ENCODE data around the gene WDR90. TPM values are rescaled to one million over a fixed set of nuclear protein-coding genes. Genes with fewer than 3 reads are reported as not detected.

Gene WDR90
- total and polyA plus RNA-seq, 2 of the 13 experiments (the other 11 are each of a cell fraction or from before 2014, with no cell fraction given) = 14.9 to 28.9 TPM

GRCh38 chr16:630249-630814 is 18.8 kb upstream of the WDR90 start (continued):
- no peak; the same call in 1 of the 2 replicates for TF ChIP-seq ZSCAN29 (CRISPR knock-in tag; conservative IDR thresholded peaks at IDR 0.05)
- TF ChIP-seq, protein P1, sequence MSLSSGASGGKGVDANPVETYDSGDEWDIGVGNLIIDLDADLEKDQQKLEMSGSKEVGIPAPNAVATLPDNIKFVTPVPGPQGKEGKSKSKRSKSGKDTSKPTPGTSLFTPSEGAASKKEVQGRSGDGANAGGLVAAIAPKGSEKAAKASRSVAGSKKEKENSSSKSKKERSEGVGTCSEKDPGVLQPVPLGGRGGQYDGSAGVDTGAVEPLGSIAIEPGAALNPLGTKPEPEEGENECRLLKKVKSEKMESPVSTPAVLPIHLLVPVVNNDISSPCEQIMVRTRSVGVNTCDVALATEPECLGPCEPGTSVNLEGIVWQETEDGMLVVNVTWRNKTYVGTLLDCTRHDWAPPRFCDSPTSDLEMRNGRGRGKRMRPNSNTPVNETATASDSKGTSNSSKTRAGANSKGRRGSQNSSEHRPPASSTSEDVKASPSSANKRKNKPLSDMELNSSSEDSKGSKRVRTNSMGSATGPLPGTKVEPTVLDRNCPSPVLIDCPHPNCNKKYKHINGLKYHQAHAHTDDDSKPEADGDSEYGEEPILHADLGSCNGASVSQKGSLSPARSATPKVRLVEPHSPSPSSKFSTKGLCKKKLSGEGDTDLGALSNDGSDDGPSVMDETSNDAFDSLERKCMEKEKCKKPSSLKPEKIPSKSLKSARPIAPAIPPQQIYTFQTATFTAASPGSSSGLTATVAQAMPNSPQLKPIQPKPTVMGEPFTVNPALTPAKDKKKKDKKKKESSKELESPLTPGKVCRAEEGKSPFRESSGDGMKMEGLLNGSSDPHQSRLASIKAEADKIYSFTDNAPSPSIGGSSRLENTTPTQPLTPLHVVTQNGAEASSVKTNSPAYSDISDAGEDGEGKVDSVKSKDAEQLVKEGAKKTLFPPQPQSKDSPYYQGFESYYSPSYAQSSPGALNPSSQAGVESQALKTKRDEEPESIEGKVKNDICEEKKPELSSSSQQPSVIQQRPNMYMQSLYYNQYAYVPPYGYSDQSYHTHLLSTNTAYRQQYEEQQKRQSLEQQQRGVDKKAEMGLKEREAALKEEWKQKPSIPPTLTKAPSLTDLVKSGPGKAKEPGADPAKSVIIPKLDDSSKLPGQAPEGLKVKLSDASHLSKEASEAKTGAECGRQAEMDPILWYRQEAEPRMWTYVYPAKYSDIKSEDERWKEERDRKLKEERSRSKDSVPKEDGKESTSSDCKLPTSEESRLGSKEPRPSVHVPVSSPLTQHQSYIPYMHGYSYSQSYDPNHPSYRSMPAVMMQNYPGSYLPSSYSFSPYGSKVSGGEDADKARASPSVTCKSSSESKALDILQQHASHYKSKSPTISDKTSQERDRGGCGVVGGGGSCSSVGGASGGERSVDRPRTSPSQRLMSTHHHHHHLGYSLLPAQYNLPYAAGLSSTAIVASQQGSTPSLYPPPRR (CRISPR knock-in tag; IDR thresholded peaks at IDR 0.05; ENCODE audit: borderline replicate concordance) = peak; percentile 51; the same call in 1 of the 2 replicates
- no peak for TF ChIP-seq EZH2 (conservative IDR thresholded peaks at IDR 0.05; ENCODE audit: low read depth, low read length)
- no peak for TF ChIP-seq ZEB1 (IDR thresholded peaks at IDR 0.05; ENCODE audit: insufficient replicate concordance, low read depth)
- TF ChIP-seq ZNF761 (CRISPR knock-in tag; conservative IDR thresholded peaks at IDR 0.05) = 0 out of 2 replicates have a peak, but pooled peaks have one; percentile 27
- no peak for TF ChIP-seq ZNF572 (CRISPR knock-in tag; IDR thresholded peaks at IDR 0.05)
- TF ChIP-seq, protein P2, sequence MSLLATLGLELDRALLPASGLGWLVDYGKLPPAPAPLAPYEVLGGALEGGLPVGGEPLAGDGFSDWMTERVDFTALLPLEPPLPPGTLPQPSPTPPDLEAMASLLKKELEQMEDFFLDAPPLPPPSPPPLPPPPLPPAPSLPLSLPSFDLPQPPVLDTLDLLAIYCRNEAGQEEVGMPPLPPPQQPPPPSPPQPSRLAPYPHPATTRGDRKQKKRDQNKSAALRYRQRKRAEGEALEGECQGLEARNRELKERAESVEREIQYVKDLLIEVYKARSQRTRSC (CRISPR knock-in tag; IDR thresholded peaks at IDR 0.05; ENCODE audit: low read depth) = 0 out of 2 replicates have a peak, but pooled peaks have one; percentile 36
- TF ChIP-seq, protein P3, sequence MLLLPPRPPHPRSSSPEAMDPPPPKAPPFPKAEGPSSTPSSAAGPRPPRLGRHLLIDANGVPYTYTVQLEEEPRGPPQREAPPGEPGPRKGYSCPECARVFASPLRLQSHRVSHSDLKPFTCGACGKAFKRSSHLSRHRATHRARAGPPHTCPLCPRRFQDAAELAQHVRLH (CRISPR knock-in tag; IDR thresholded peaks at IDR 0.05; ENCODE audit: borderline replicate concordance, low read depth) = no peak
- no peak for TF ChIP-seq CENPX (CRISPR knock-in tag; IDR thresholded peaks at IDR 0.05)
- peak; percentile 68; the same call in 1 of the 2 replicates for TF ChIP-seq MYC (CRISPR knock-in tag; IDR thresholded peaks at IDR 0.05; ENCODE audit: borderline replicate concordance)
- peak; percentile 72; the same call in 1 of the 2 replicates for TF ChIP-seq BRD4 (CRISPR knock-in tag; IDR thresholded peaks at IDR 0.05)
- TF ChIP-seq RXRA (CRISPR knock-in tag; IDR thresholded peaks at IDR 0.05) = no peak; the same call in 1 of the 2 replicates
- 0 out of 2 replicates have a peak, but pooled peaks have one; percentile 74 for TF ChIP-seq HOXA5 (CRISPR knock-in tag; IDR thresholded peaks at IDR 0.05)
- no peak for TF ChIP-seq SETDB1 (CRISPR knock-in tag; IDR thresholded peaks at IDR 0.05; ENCODE audit: borderline replicate concordance)
- TF ChIP-seq ZNF841 (CRISPR knock-in tag; IDR thresholded peaks at IDR 0.05; ENCODE audit: borderline replicate concordance) = no peak
- no peak for TF ChIP-seq ZNF225 (CRISPR knock-in tag; IDR thresholded peaks at IDR 0.05)
- no peak for TF ChIP-seq FOSL1 (CRISPR knock-in tag; IDR thresholded peaks at IDR 0.05; ENCODE audit: borderline replicate concordance)
- TF ChIP-seq CEBPB (IDR thresholded peaks at IDR 0.05; ENCODE audit: borderline replicate concordance, low read depth, low read length) = no peak
- TF ChIP-seq MYNN (CRISPR knock-in tag; IDR thresholded peaks at IDR 0.05; ENCODE audit: low read depth) = no peak
- TF ChIP-seq, protein P4, sequence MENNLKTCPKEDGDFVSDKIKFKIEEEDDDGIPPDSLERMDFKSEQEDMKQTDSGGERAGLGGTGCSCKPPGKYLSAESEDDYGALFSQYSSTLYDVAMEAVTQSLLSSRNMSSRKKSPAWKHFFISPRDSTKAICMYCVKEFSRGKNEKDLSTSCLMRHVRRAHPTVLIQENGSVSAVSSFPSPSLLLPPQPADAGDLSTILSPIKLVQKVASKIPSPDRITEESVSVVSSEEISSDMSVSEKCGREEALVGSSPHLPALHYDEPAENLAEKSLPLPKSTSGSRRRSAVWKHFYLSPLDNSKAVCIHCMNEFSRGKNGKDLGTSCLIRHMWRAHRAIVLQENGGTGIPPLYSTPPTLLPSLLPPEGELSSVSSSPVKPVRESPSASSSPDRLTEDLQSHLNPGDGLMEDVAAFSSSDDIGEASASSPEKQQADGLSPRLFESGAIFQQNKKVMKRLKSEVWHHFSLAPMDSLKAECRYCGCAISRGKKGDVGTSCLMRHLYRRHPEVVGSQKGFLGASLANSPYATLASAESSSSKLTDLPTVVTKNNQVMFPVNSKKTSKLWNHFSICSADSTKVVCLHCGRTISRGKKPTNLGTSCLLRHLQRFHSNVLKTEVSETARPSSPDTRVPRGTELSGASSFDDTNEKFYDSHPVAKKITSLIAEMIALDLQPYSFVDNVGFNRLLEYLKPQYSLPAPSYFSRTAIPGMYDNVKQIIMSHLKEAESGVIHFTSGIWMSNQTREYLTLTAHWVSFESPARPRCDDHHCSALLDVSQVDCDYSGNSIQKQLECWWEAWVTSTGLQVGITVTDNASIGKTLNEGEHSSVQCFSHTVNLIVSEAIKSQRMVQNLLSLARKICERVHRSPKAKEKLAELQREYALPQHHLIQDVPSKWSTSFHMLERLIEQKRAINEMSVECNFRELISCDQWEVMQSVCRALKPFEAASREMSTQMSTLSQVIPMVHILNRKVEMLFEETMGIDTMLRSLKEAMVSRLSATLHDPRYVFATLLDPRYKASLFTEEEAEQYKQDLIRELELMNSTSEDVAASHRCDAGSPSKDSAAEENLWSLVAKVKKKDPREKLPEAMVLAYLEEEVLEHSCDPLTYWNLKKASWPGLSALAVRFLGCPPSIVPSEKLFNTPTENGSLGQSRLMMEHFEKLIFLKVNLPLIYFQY (CRISPR knock-in tag; IDR thresholded peaks at IDR 0.05; ENCODE audit: borderline replicate concordance) = no peak
